Lung (tissue), 12 donors: ENCODE data around the gene COL4A4. TPM values are rescaled to one million over a fixed set of nuclear protein-coding genes. Genes with fewer than 3 reads are reported as not detected.

Experiments
- ATAC-seq: fragments of 200-7000 bp; cut with Tn5 transposase; one replicate; pipeline ENCODE4 v1.9.1; 2020; ENCODE audit warnings: moderate number of reproducible peaks; ENCODE audit not compliant: insufficient read depth, low FRiP score
- DNase-seq, 3 donors: peaks; one replicate each; pipeline ENCODE4 v3.0.0-alpha.2; 2013 to 2017
- H3K27ac ChIP-seq, 2 donors: one replicate each; pipeline ENCODE4 v1.5.1; 2013; ENCODE audit warnings: mild to moderate bottlenecking in 2 of 2, moderate library complexity in 2 of 2, control low read depth in 1 of 2, inconsistent platforms in 1 of 2, low read depth in 1 of 2, low read length in 1 of 2
- H3K27me3 ChIP-seq, 3 donors: one replicate each; pipeline ENCODE4 v1.5.1; 2013; ENCODE audit warnings: low read length in 2 of 3; ENCODE audit not compliant: control insufficient read depth in 3 of 3, insufficient read depth in 3 of 3
- H3K36me3 ChIP-seq, 4 donors: one replicate each; pipeline ENCODE4 v1.5.1; 2013; ENCODE audit warnings: low read length in 4 of 4, mild to moderate bottlenecking in 1 of 4, moderate library complexity in 1 of 4; ENCODE audit not compliant: control insufficient read depth in 4 of 4, insufficient read depth in 4 of 4
- H3K4me1 ChIP-seq, 5 donors: one replicate each; pipeline ENCODE4 v1.5.1; 2013; ENCODE audit warnings: low read length in 5 of 5, mild to moderate bottlenecking in 2 of 5, moderate library complexity in 1 of 5; ENCODE audit not compliant: control insufficient read depth in 5 of 5, insufficient read depth in 5 of 5
- H3K4me3 ChIP-seq: one replicate; pipeline ENCODE4 v1.5.1; 2013; ENCODE audit warnings: mild to moderate bottlenecking, control low read depth, moderate library complexity
- H3K9ac ChIP-seq, 2 donors: one replicate each; pipeline ENCODE4 v1.5.1; 2013; ENCODE audit warnings: low read length in 2 of 2, control low read depth in 1 of 2; ENCODE audit not compliant: insufficient read depth in 1 of 2
- H3K9me3 ChIP-seq, 4 donors: one replicate each; pipeline ENCODE4 v1.5.1; 2013; ENCODE audit warnings: low read length in 3 of 4, mild to moderate bottlenecking in 1 of 4, moderate library complexity in 1 of 4; ENCODE audit not compliant: control insufficient read depth in 4 of 4, insufficient read depth in 3 of 4
- WGBS, 2 donors: extraction: QIAGEN DNeasy Blood & Tissue Kit; methylation state at CpG; one replicate each; pipeline ENCODE4 v1.1.7; 2013; 5-methylcytosine and 5-hydroxymethylcytosine counted together
- polyA plus RNA-seq, 2 donors: library from polyadenylated mRNA; stranded (reverse); fragments of 200-250 nt; gene quantifications; one replicate each; pipeline ENCODE4 v1.2.1, GENCODE V29; 2013
- total RNA-seq, 2 donors: library from RNA; depleted of rRNA in 1 of 2; stranded (reverse); fragments of >200 nt in 1 of 2; gene quantifications; one replicate each; pipeline ENCODE4 v1.2.1, GENCODE V29; 2014 to 2021
- TF ChIP-seq, protein P1 (sequence below): IDR thresholded peaks from 2 replicates; pipeline ENCODE4 v1.5.1; 2012; ENCODE audit warnings: mild to moderate bottlenecking; ENCODE audit errors: control extremely low read depth, extremely low read depth
- donor health status: control.
- donor health status: control.
- donor health status: Bipolar disorder and iron deficiency.
- donor health status: healthy.
- donor health status: DM: yes; HTN: yes; CAD: no.

COL4A4 gene
- total and polyA plus RNA-seq, 4 donors = 2.7 to 20.1 (median 9.8) TPM

DNA sequence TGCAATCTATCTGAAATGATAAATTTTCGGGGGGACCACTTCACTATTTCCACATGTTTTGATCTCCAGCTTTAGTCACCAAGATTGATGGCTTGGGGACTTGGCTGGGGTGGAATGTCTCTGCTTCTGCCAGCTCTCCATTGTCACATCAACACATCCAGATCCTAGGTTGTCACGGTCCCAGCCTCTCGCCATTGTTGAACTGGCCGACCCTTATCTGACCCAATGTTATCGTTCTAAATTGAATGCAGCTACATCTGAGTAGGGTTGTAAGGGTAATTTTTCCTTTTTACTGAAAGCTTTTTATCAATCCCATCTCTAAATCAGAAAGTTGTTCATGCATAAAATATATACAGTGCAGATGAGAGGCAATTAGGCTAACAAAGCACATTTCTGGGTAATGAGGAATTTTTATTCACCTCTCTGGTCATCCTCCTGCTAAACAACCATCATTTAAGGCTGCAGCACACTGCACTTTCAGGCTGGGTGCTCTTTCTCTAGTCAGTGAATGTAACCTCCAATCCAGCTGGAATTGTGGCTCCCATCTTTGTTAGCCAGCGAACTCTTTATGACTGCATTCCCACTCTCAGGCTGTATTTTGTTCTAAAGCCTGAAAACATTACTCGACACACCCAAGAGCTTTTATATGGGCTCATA lies 128.2 kb downstream of the COL4A4 start:
- peak in 1 of 3 donors; percentile 21 for DNase-seq
- peaks cover 0 to 24% (median 5%) of the 10 kb centered on the region in 5 donors for H3K4me1 ChIP-seq
- ATAC-seq = no peak
- H3K27me3 ChIP-seq = no peaks in the 10 kb centered on the region
- H3K27ac ChIP-seq = no peak overlapping the region
- TF ChIP-seq, protein P1, sequence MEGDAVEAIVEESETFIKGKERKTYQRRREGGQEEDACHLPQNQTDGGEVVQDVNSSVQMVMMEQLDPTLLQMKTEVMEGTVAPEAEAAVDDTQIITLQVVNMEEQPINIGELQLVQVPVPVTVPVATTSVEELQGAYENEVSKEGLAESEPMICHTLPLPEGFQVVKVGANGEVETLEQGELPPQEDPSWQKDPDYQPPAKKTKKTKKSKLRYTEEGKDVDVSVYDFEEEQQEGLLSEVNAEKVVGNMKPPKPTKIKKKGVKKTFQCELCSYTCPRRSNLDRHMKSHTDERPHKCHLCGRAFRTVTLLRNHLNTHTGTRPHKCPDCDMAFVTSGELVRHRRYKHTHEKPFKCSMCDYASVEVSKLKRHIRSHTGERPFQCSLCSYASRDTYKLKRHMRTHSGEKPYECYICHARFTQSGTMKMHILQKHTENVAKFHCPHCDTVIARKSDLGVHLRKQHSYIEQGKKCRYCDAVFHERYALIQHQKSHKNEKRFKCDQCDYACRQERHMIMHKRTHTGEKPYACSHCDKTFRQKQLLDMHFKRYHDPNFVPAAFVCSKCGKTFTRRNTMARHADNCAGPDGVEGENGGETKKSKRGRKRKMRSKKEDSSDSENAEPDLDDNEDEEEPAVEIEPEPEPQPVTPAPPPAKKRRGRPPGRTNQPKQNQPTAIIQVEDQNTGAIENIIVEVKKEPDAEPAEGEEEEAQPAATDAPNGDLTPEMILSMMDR = no peak
- H3K36me3 ChIP-seq = no peaks in the 10 kb centered on the region
- no peaks in the 10 kb centered on the region for H3K9me3 ChIP-seq
- no peak overlapping the region for H3K9ac ChIP-seq
- WGBS, 2 donors = 56 to 63% methylated on average over 7 of the region's 7 CpGs
- H3K4me3 ChIP-seq = no peak overlapping the region

DNA sequence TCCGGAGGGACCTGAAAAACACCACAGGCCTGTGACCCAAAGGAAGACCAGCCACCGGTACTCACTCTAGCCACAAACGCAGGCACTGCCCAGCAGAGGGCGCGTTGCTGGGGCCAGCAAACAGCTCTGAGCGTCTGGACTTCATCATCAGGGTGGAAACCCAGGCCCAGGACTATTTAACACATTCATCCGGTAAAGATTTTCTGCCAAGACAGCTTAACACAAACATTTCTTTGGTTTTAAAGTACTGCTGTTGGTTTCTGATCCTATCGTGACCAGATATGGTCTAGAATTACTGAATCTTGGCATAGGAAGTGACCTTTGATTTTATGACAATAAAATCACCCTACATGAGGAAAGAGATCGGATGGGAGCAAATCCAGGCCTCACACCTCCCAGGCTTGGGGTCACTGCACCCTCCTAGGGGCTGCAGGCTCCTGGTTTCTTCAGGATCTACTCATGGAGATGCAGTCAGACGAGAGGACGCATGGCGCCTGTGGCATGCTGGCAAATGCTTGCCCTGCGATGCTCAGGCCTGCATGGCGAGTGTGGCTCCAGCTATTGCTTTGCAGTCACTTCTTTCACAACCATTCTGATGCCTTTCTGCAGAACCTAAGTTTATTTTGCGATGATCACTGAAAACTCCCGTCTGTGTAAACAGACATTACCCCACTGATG lies 130.4 kb downstream of the COL4A4 start:
- peak; percentile 66 to 78 (median 75) for DNase-seq
- Histone ChIP-seq H3K9me3 (no peaks in the 10 kb centered on the region), H3K27me3 (no peaks in the 10 kb centered on the region), H3K4me1 (peaks cover 0 to 20% (median 3%) of the 10 kb centered on the region in 5 donors), H3K9ac (no peak overlapping the region), H3K4me3 (no peak overlapping the region), H3K36me3 (no peaks in the 10 kb centered on the region), H3K27ac (no peak overlapping the region)
- TF ChIP-seq, protein P1 = no peak
- 65 to 69% methylated on average over 16 of the region's 16 CpGs for WGBS, 2 donors
- ATAC-seq = no peak

DNA sequence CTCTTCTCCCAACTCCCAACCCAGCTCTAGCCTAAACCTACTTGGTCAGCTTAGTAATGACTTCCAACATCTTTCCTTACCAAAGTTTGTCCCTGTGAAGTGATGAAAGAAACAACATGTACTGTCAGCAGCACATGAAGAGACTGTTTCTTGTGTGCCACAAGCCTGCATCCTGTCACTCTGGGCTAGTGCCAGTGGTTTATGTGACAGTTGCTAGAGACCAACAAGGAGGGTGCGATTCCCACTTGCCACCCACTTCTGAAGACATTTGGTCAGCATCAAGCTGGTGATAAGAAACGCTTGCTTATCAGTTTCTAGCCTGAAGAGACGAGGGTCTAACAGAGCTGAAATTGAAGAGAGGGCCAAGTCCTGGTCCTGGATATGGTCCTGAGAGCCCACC lies 132.6 kb downstream of the COL4A4 start:
- no peak for DNase-seq

More for the DNA sequence above, 132.6 kb downstream of the COL4A4 start:
- no peak for ATAC-seq
- Histone ChIP-seq H3K36me3 (no peaks in the 10 kb centered on the region), H3K27me3 (no peaks in the 10 kb centered on the region), H3K4me1 (peaks cover 0 to 16% (median 3%) of the 10 kb centered on the region in 5 donors), H3K9ac (no peak overlapping the region), H3K27ac (no peak overlapping the region), H3K9me3 (no peaks in the 10 kb centered on the region), H3K4me3 (no peak overlapping the region)
- WGBS, 2 donors = 49 to 52% methylated on average over 3 of the region's 3 CpGs
- TF ChIP-seq, protein P1 = no peak
